Activated B cell treated with CpG ODN at 0.5 μM for 24 hours (primary cell): ENCODE data around the gene KIF5A. TPM values are rescaled to one million over a fixed set of nuclear protein-coding genes. Genes with fewer than 3 reads are reported as not detected.

Experiments used
- ATAC-seq: fragments of 200-7000 bp; cut with Tn5 transposase; one replicate; pipeline ENCODE4 v1.10.0; 2021; ENCODE audit warnings: low read depth, mild to moderate bottlenecking, moderate library complexity
- CTCF ChIA-PET: fragments of 350-600 bp; sonication (Branson Sonifier 250); formaldehyde crosslinking; loops from one replicate; lab custom pipeline; 2021; ENCODE audit warnings: antibody characterized with exemption; lab: Charles Lee
- POLR2A ChIA-PET: fragments of 350-600 bp; sonication (Branson Sonifier 250); formaldehyde crosslinking; loops from one replicate; lab custom pipeline; 2021; ENCODE audit warnings: antibody characterized with exemption; lab: Charles Lee
- DNase-seq: peaks from one replicate; pipeline ENCODE4 v3.0.0; 2022
- H3K27ac Mint-ChIP-seq: one replicate; pipeline ENCODE4 v1.8.0; 2020; ENCODE audit warnings: mixed read lengths
- H3K27me3 Mint-ChIP-seq: one replicate; pipeline ENCODE4 v1.8.0; 2021; ENCODE audit warnings: mixed read lengths
- H3K36me3 Mint-ChIP-seq: one replicate; pipeline ENCODE4 v1.8.0; 2021; ENCODE audit warnings: low read depth, mixed read lengths
- H3K4me1 Mint-ChIP-seq: one replicate; pipeline ENCODE4 v1.8.0; 2021; ENCODE audit warnings: mixed read lengths
- H3K4me3 Mint-ChIP-seq: one replicate; pipeline ENCODE4 v1.8.0; 2020; ENCODE audit warnings: mild to moderate bottlenecking, mixed read lengths
- H3K9me3 Mint-ChIP-seq: one replicate; pipeline ENCODE4 v1.8.0; 2020; ENCODE audit warnings: mixed read lengths
- intact Hi-C: fragments of 100-400 bp; cut with micrococcal nuclease; formaldehyde crosslinking; loops from one replicate; pipeline ENCODE4 v1.15.1; 2024
- total RNA-seq: library from RNA; stranded (reverse); gene quantifications from 2 replicates; pipeline ENCODE4 v1.2.3, GENCODE V29; 2022
- TF ChIP-seq, protein P1 (sequence below): fragments of 200-600 bp; IDR thresholded peaks from one replicate; pipeline ENCODE4 v1.8.0; 2022; ENCODE audit warnings: antibody characterized with exemption, mild to moderate bottlenecking

Gene KIF5A
- total RNA-seq, 1 donor from 2014 or later: 0.13 TPM

DNA sequence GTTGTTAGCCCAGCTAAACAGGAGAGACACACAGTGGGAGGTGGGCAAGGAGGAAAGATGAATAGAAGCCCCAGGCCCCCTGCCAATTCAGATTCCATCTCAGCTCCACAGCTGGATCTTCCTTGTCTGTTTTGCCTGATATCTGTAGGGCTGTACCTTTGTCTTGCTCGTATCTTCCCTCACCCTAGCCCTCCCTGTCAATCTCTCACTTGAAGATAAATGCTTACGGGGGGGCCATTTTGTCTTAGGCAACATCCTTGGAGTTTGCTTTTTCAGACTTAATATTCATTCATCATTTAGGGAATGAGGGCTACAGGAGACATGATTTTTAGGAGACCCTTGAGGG lies 2.4 kb downstream of the KIF5A start:
- no peak overlapping the region for H3K27ac Mint-ChIP-seq
- H3K27me3 Mint-ChIP-seq: peaks cover 10% of the 10 kb centered on the region
- ChIA-PET POLR2A (no interaction called here), CTCF (no interaction called here)
- H3K9me3 Mint-ChIP-seq: no peaks in the 10 kb centered on the region
- H3K4me3 Mint-ChIP-seq: no peak overlapping the region
- no peaks in the 10 kb centered on the region for H3K36me3 Mint-ChIP-seq
- peaks cover 14% of the 10 kb centered on the region for H3K4me1 Mint-ChIP-seq
- DNase-seq (no peak), ATAC-seq (no peak)
- TF ChIP-seq, protein P1, sequence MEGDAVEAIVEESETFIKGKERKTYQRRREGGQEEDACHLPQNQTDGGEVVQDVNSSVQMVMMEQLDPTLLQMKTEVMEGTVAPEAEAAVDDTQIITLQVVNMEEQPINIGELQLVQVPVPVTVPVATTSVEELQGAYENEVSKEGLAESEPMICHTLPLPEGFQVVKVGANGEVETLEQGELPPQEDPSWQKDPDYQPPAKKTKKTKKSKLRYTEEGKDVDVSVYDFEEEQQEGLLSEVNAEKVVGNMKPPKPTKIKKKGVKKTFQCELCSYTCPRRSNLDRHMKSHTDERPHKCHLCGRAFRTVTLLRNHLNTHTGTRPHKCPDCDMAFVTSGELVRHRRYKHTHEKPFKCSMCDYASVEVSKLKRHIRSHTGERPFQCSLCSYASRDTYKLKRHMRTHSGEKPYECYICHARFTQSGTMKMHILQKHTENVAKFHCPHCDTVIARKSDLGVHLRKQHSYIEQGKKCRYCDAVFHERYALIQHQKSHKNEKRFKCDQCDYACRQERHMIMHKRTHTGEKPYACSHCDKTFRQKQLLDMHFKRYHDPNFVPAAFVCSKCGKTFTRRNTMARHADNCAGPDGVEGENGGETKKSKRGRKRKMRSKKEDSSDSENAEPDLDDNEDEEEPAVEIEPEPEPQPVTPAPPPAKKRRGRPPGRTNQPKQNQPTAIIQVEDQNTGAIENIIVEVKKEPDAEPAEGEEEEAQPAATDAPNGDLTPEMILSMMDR: no peak
- intact Hi-C loops: no loop called here

DNA sequence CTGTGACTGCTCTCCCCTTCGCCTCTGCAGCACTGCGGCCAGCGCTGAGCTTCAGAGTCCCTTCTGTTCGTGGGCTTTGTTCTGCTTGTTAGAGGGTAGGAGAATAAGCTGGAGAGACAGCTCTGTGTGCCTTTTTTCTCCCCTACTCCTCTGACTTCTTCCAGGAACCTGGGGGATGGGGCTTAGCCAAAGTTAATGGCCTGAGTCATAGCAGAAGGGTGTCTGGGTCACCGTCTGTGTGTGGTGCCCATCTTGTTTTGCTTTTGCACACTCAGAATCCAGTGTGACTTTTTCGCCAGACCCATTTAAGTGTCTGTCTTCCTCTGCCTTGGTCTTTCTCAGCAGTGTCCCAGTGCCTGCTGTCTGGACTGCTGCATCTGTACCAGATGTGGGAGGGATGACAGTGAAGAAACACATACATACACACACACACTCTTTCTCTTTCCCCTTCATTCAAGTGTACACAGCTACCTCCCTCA lies 3.0 kb downstream of the KIF5A start:
- TF ChIP-seq, protein P1: no peak
- CTCF ChIA-PET: interaction anchor here (1.0 kb wide), 1 partner anchor 30 kb away, joined by 3 read pairs; no protein-coding TSS in a partner anchor
- no peaks in the 10 kb centered on the region for H3K9me3 Mint-ChIP-seq
- DNase-seq (no peak), ATAC-seq (no peak)
- peaks cover 10% of the 10 kb centered on the region for H3K4me1 Mint-ChIP-seq
- peaks cover 10% of the 10 kb centered on the region for H3K27me3 Mint-ChIP-seq
- no peak overlapping the region for H3K4me3 Mint-ChIP-seq
- H3K36me3 Mint-ChIP-seq: no peaks in the 10 kb centered on the region
- POLR2A ChIA-PET: no interaction called here
- no peak overlapping the region for H3K27ac Mint-ChIP-seq
- intact Hi-C loops: no loop called here

DNA sequence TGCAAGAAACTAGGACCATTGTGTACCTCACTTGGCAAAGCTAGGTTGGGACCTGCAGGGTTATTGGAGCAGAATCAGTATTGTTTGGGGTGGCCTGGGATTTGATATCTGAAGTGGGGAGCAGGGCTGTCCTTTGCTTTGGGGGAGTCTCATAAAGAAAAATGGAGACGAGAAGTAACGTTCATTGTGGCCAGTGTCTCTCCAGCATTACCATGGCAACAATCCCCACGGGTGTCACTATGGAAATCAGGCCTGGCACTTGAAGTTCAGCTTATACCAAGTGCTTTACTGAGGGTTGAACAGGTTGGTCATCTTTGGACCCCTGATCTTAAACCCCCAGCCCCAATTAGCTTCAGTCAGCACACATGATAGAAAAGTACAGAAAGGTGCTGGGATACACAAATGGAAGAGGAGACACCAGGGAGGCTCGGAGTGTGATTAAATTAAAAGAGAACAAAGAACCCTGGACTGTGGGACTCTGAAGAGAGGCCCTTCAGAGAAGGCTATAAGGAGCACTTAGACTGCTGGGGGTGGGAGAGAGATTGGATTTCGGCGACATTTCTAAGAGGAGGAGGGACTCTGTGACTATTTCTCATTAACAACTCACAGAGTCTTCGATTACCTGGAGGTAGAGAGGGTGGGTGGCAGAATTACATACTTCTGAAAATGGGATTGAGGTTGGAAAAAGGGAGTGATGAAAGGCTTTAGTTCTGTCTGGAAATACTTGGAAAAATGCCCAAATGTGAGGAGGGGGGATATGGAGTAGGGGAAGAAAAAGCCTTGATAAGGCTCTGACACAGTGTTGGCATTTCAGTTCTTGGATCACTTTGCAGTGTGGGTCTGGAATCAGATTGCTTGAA lies 3.7 kb downstream of the KIF5A start:
- Mint-ChIP-seq H3K36me3 (no peaks in the 10 kb centered on the region), H3K4me3 (no peak overlapping the region), H3K27ac (no peak overlapping the region), H3K27me3 (peaks cover 9% of the 10 kb centered on the region), H3K9me3 (no peaks in the 10 kb centered on the region), H3K4me1 (peaks cover 10% of the 10 kb centered on the region)
- intact Hi-C loops: no loop called here
- CTCF ChIA-PET: interaction anchor here (1.0 kb wide), 1 partner anchor 30 kb away, joined by 3 read pairs; no protein-coding TSS in a partner anchor
- POLR2A ChIA-PET: no interaction called here
- ATAC-seq (no peak), DNase-seq (no peak)
- TF ChIP-seq, protein P1: no peak

DNA sequence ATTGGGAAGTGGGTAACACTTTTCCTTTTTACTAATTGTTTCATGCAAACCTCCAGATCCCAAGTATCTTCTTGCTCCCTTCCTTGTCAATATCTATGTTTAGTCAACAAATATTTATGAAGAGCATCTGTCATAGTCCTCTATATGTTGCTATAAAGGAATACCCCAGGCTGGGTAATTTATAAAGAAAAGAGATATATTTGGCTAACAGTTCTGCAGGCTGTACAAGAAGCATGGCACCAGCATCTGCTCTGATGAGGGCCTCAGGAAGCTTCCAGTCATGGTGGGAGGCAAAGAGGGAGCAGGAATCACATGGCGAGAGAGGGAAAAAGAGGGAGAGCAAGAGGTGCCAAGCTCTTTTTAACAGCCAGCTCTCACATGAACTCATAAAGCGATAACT lies 4.6 kb downstream of the KIF5A start:
- no peak for ATAC-seq
- Mint-ChIP-seq H3K4me3 (no peak overlapping the region), H3K9me3 (no peaks in the 10 kb centered on the region), H3K4me1 (peaks cover 8% of the 10 kb centered on the region), H3K36me3 (no peaks in the 10 kb centered on the region), H3K27me3 (peaks cover 8% of the 10 kb centered on the region), H3K27ac (no peak overlapping the region)
- POLR2A ChIA-PET: no interaction called here
- DNase-seq: no peak
- CTCF ChIA-PET: no interaction called here
- intact Hi-C loops: no loop called here
- TF ChIP-seq, protein P1: no peak

DNA sequence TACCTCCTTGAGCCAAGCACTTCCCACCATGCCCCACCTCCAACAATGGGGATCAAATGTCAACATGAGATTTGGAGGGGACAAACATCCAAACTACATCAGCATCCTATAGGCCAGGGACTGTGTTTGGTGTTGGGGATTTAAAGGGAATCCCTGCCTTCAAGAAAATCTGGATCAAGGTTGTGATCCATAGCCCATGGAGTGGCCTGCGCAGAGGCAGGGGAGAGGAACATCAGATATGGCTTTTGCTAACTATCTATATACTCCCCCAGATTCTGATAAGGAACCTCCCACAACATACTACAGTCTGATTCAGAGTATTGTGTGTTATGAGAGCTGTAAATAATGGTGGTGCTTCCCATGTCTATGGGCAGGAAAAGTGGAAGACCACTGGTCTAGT lies 5.1 kb downstream of the KIF5A start:
- TF ChIP-seq, protein P1: no peak
- ATAC-seq (no peak), DNase-seq (no peak)
- no peak overlapping the region for H3K4me3 Mint-ChIP-seq
- H3K9me3 Mint-ChIP-seq: no peaks in the 10 kb centered on the region
- CTCF ChIA-PET: no interaction called here
- POLR2A ChIA-PET: interaction anchor here (0.6 kb wide), 1 partner anchor 38 kb away, joined by 3 read pairs; no protein-coding TSS in a partner anchor
- H3K36me3 Mint-ChIP-seq: no peaks in the 10 kb centered on the region
- no peak overlapping the region for H3K27ac Mint-ChIP-seq
- intact Hi-C loops: no loop called here
- peaks cover 7% of the 10 kb centered on the region for H3K4me1 Mint-ChIP-seq
- peaks cover 8% of the 10 kb centered on the region for H3K27me3 Mint-ChIP-seq
